ENCODE measurements around the gene EIF2AK3. TPM values are rescaled to one million over a fixed set of nuclear protein-coding genes. Genes with fewer than 3 reads are reported as not detected.

EIF2AK3 gene
- total and polyA plus RNA-seq, 2 experiments from 2014 or later: 7.5 to 15.5 TPM

DNA sequence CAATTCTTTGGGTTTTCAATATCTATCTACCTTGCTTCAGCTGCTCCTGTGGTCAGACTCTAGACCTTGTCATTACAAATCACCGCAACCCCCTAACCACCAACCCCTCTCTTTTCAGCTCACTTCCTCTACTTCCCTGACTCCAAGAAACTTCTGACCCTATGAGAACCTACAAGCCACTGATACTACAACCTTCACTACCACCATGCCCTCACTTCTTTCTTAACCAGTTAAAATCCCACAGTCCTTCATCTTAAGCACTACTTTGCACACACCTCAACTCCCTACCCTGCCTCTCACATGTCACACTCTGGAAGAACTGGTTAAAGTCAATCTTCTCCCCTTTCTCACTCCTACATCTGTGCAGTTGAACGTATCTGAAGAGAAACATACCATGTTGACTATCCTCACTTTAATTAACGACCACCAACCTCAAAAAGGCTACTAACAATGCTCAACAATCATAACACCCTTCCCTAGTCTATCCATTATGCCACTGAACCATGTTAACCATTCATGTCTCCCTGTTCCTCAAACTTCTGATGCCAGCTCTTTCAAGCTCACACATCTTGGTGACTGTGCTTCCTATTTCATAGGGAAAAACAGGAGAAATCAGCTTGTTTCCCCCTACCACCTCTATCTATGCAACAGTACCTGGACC is 12.6 kb downstream of the EIF2AK3 start:
- 98 to 100% methylated on average over 3 of the region's 3 CpGs for WGBS, 2 experiments (ENCODE audit: low coverage in 1 of 2, low lambda C conversion rate in 2 of 2, missing lambda C conversion rate in 2 of 2)
- H3K79me2 ChIP-seq (ENCODE audit: insufficient read depth): peaks cover 94% of the 10 kb centered on the region
- H3K9me2 ChIP-seq (ENCODE audit: insufficient read depth): no peaks in the 10 kb centered on the region
- no peaks in the 10 kb centered on the region for H3K27me3 ChIP-seq (replicated peaks; ENCODE audit: insufficient read depth)
- H4K20me1 ChIP-seq (ENCODE audit: insufficient read depth): peaks cover 6% of the 10 kb centered on the region; the same call in 1 of the 2 replicates
- no peak overlapping the region for H3K27ac ChIP-seq
- no peaks in the 10 kb centered on the region for H3F3A ChIP-seq (ENCODE audit: insufficient read depth)
- no peak overlapping the region for H3K9ac ChIP-seq
- no peak overlapping the region for H3K4me3 ChIP-seq
- TF ChIP-seq EZH2phosphoT487 (IDR thresholded peaks at IDR 0.05; ENCODE audit: insufficient read depth, low read depth) (no peak), EZH2 (IDR thresholded peaks at IDR 0.05; ENCODE audit: insufficient read depth, poor library complexity, severe bottlenecking) (no peak)
- H3K4me2 ChIP-seq (ENCODE audit: unreplicated experiment): no peak overlapping the region
- in situ Hi-C loops (cut with MboI): no loop called here
- H3K36me3 ChIP-seq (ENCODE audit: low read depth): no peaks in the 10 kb centered on the region
- H3K4me1 ChIP-seq (ENCODE audit: insufficient read depth): peaks cover 8% of the 10 kb centered on the region; the same call in 1 of the 2 replicates
- no peaks in the 10 kb centered on the region for H3K9me3 ChIP-seq (ENCODE audit: low read depth)
- H2AFZ ChIP-seq: no peak overlapping the region
- no peak for DNase-seq

DNA sequence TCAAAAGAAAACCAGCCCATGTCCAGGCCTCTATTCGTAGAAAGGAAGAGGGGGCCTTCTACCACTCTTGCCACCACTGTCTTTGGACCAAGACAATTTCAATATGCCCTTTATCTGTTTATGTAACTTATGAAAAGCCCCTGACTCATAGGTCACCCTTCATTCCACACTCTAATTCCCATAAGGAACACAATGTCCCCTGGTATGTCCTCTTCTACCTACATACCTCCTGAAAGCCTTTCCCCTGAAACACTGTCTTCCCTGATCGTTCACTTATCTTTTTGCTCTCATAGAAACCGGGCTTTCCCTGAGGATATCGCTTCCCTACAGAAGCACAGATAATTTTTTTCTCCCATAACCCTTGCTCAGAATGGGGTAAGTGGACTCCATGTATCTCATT is 13.3 kb downstream of the EIF2AK3 start:
- Histone ChIP-seq H3K4me2 (ENCODE audit: unreplicated experiment) (no peak overlapping the region), H4K20me1 (ENCODE audit: insufficient read depth) (peaks cover 6% of the 10 kb centered on the region; the same call in 1 of the 2 replicates), H3K36me3 (ENCODE audit: low read depth) (no peaks in the 10 kb centered on the region), H3K9me3 (ENCODE audit: low read depth) (no peaks in the 10 kb centered on the region), H3K27me3 (replicated peaks; ENCODE audit: insufficient read depth) (no peaks in the 10 kb centered on the region), H3K9ac (no peak overlapping the region), H3K4me3 (no peak overlapping the region), H3K9me2 (ENCODE audit: insufficient read depth) (no peaks in the 10 kb centered on the region), H3K27ac (no peak overlapping the region), H2AFZ (no peak overlapping the region), H3F3A (ENCODE audit: insufficient read depth) (no peaks in the 10 kb centered on the region), H3K4me1 (ENCODE audit: insufficient read depth) (peaks cover 8% of the 10 kb centered on the region; the same call in 1 of the 2 replicates), H3K79me2 (ENCODE audit: insufficient read depth) (peaks cover 87% of the 10 kb centered on the region)
- no peak for DNase-seq
- in situ Hi-C loops (cut with MboI): no loop called here
- TF ChIP-seq EZH2 (IDR thresholded peaks at IDR 0.05; ENCODE audit: insufficient read depth, poor library complexity, severe bottlenecking) (no peak), EZH2phosphoT487 (IDR thresholded peaks at IDR 0.05; ENCODE audit: insufficient read depth, low read depth) (no peak)
- WGBS, 2 experiments (ENCODE audit: low coverage in 1 of 2, low lambda C conversion rate in 2 of 2, missing lambda C conversion rate in 2 of 2): 95 to 99% methylated on average over 4 of the region's 4 CpGs

DNA sequence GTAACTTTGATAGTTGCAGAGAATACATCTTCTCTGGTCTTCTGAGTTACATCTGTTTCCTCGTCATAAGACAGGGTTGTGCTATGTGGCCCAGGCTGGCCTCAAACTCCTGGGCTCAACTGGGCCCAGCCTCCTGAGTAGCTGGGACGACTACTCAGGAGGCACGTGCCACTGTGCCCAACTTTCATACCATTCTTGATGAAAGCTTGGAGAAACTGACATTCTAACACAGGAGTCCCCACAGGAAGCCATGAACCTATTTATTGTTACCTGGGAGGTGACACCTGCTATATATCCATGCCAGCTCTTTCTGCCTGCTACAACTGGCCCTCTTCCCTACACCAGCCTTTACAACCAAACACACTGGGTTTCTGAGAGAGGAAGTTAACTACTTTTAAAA is 19.1 kb downstream of the EIF2AK3 start:
- 62 to 64% methylated on average over 3 of the region's 3 CpGs for WGBS, 2 experiments (ENCODE audit: low coverage in 1 of 2, low lambda C conversion rate in 2 of 2, missing lambda C conversion rate in 2 of 2)
- Histone ChIP-seq H3F3A (ENCODE audit: insufficient read depth) (peaks cover 6% of the 10 kb centered on the region), H3K27me3 (replicated peaks; ENCODE audit: insufficient read depth) (no peaks in the 10 kb centered on the region), H3K4me1 (ENCODE audit: insufficient read depth) (peaks cover 7% of the 10 kb centered on the region), H3K79me2 (ENCODE audit: insufficient read depth) (peaks cover 76% of the 10 kb centered on the region), H3K36me3 (ENCODE audit: low read depth) (no peaks in the 10 kb centered on the region), H3K9me3 (ENCODE audit: low read depth) (no peaks in the 10 kb centered on the region), H4K20me1 (ENCODE audit: insufficient read depth) (no peaks in the 10 kb centered on the region), H3K4me3 (no peak overlapping the region), H3K4me2 (ENCODE audit: unreplicated experiment) (no peak overlapping the region), H3K9ac (no peak overlapping the region), H3K27ac (no peak overlapping the region), H2AFZ (no peak overlapping the region), H3K9me2 (ENCODE audit: insufficient read depth) (no peaks in the 10 kb centered on the region)
- DNase-seq: no peak
- in situ Hi-C loops (cut with MboI): no loop called here
- TF ChIP-seq EZH2 (IDR thresholded peaks at IDR 0.05; ENCODE audit: insufficient read depth, poor library complexity, severe bottlenecking): no peak
- no peak for TF ChIP-seq EZH2phosphoT487 (IDR thresholded peaks at IDR 0.05; ENCODE audit: insufficient read depth, low read depth)

- no peak overlapping the region for H3K9ac ChIP-seq
- H3K36me3 ChIP-seq (ENCODE audit: low read depth): no peaks in the 10 kb centered on the region
- no peaks in the 10 kb centered on the region for H3K9me2 ChIP-seq (ENCODE audit: insufficient read depth)
- H3K4me2 ChIP-seq (ENCODE audit: unreplicated experiment): no peak overlapping the region
- H3K79me2 ChIP-seq (ENCODE audit: insufficient read depth): peaks cover 75% of the 10 kb centered on the region
- no peak for DNase-seq
- in situ Hi-C loops (cut with MboI): no loop called here
- no peaks in the 10 kb centered on the region for H3K9me3 ChIP-seq (ENCODE audit: low read depth)
- no peak overlapping the region for H3K4me3 ChIP-seq
- H3K4me1 ChIP-seq (ENCODE audit: insufficient read depth): peaks cover 14% of the 10 kb centered on the region
- no peak for TF ChIP-seq EZH2phosphoT487 (IDR thresholded peaks at IDR 0.05; ENCODE audit: insufficient read depth, low read depth)
- TF ChIP-seq EZH2 (IDR thresholded peaks at IDR 0.05; ENCODE audit: insufficient read depth, poor library complexity, severe bottlenecking): no peak
- no peaks in the 10 kb centered on the region for H3K27me3 ChIP-seq (replicated peaks; ENCODE audit: insufficient read depth)
- H4K20me1 ChIP-seq (ENCODE audit: insufficient read depth): no peaks in the 10 kb centered on the region
- WGBS, 2 experiments (ENCODE audit: low coverage in 1 of 2, low lambda C conversion rate in 2 of 2, missing lambda C conversion rate in 2 of 2): 93 to 94% methylated on average over 2 of the region's 2 CpGs
- H2AFZ ChIP-seq: no peak overlapping the region
- H3K27ac ChIP-seq: no peak overlapping the region
- H3F3A ChIP-seq (ENCODE audit: insufficient read depth): peaks cover 9% of the 10 kb centered on the region
These were observed 19.8 kb downstream of the EIF2AK3 start for GRCh38 chr2:88607416-88607815.

Data from GM23248 (cell line).